GM21526 (cell line): ENCODE results near the gene FRAT1.
"Not testable (repeated sequence)": the region's sequence is repeated elsewhere in the genome, so short reads cannot be mapped to it uniquely, and the experiment has no call there.

Experiments used
- ATAC-seq: cut with Tn5 transposase; IDR thresholded peaks from one replicate; pipeline ENCODE4 v1.9.1; 2021; ENCODE audit warnings: moderate library complexity; ENCODE audit not compliant: unreplicated experiment, low FRiP score

FRAT1 gene, protein sequence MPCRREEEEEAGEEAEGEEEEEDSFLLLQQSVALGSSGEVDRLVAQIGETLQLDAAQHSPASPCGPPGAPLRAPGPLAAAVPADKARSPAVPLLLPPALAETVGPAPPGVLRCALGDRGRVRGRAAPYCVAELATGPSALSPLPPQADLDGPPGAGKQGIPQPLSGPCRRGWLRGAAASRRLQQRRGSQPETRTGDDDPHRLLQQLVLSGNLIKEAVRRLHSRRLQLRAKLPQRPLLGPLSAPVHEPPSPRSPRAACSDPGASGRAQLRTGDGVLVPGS

DNA sequence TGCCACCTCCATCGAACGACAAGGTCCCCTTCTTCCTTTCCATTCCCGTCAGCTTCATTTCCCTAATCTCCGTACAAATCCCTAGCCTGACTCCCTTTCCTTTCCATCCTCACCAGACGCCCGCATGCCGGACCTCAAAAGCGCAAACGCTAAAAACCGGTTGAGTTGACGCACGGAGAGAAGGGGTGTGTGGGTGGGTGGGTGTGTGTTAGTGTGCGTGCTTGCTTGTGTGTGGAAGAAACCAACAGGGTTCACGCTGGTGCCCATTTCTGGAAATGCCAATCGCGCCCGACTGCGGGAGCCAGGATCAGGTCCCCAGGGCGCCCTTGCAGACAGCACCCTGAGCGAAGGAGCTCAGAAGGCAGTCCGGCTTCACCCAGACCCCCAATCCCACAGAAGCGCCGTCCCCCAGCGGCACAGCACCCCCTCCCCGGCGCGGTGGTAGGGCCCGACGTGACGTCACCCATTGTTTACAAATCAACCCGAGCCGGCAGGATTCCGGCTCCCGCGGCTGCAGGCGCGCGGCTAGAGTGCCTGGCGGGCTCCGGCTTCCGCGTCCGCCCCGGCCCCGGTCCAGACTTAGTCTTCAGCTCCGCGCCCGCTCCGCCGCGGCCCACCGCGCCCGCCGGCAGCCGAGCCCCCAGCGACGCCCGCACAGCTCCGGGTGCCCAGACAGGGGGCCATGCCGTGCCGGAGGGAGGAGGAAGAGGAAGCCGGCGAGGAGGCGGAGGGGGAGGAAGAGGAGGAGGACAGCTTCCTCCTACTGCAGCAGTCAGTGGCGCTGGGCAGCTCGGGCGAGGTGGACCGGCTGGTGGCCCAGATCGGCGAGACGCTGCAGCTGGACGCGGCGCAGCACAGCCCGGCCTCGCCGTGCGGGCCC lies at the start of gene FRAT1:
TSS of gene FRAT1 (plus strand) at position 500 of the 880 bp plus-strand sequence. CDS start at position 683, 183 bp downstream.
- ATAC-seq, result peak; percentile 70

DNA sequence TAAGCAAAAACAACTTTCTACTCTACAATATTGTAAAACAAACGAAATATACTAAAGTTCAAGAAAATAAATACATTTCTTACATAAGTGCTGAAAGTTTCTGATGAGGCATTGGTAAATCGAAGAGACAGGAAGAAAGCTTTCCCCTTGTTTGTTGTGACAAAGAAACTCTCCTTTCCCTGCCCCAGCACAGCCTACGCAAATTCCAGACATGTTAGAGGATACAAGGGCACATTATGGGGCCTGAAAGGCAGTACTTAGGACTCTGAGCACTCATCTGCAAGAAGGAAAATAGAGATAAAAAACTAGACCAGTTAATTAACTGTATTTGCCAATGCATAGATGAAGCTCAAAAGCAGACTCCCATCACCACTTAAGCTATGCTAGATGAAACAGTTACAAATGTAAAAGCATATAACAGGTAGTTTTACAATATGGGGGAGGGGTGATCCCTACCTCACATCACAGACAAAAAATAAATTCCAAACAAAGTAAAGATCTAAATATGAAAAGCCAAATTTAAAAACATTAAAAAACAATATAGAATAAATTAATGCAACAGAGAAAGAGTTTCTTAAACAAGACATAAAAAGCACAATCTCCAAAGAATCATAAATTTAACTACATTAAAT lies 48.4 kb upstream of the FRAT1 start:
- no peak for ATAC-seq

DNA sequence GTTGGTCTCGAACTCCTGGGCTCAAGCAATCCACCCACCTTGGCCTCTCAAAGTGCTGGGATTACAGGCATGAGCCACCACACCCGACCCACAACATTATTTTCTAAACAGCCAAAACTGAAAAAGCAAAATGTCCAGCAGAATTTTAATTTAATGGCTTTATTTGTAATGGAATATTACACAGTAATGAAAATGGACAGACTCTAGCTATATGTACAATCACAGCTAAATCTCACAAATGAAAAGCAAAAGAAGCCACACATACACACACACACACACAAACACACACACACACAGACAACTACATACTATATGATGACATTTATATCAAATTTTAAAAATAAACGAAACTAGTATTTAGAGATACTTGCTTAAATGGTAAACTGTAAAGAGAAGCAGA lies 45.4 kb upstream of the FRAT1 start:
- ATAC-seq, result no peak

DNA sequence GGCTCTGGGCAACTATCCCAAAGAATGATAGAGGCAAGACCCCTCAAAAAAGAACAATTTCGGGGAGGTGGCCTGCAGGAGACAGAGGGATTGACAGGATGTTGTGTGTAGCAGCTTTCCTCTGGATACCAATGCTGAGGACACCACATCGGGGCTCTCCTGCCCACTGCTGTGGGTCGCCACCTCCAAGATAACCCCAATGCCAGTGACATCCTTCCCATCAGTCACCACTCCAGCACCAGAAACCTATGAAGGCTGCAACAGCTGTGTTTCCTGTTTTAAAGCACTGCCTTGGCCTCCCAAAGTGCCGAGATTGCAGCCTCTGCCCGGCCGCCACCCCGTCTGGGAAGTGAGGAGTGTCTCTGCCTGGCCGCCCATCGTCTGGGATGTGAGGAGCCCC lies 44.2 kb upstream of the FRAT1 start:
- ATAC-seq, result no peak

DNA sequence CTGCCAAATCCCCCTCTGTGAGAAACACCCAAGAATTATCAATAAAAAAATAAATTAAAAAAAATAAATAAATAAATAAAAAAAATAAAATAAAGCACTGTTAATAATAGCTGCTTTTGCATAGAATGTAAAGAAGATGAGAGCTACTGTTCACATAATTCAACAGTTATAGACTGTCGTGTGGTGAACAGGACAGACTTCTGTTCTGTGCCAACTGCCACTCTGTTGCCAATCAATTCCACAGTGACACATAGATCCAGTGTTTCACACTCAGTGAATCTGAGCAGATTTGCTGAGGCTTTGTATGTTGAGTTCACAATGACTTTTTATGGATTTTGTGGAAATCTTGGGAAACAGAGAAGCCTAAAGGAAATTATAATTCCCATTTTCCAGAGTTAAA lies 41.5 kb upstream of the FRAT1 start:
- no peak for ATAC-seq

DNA sequence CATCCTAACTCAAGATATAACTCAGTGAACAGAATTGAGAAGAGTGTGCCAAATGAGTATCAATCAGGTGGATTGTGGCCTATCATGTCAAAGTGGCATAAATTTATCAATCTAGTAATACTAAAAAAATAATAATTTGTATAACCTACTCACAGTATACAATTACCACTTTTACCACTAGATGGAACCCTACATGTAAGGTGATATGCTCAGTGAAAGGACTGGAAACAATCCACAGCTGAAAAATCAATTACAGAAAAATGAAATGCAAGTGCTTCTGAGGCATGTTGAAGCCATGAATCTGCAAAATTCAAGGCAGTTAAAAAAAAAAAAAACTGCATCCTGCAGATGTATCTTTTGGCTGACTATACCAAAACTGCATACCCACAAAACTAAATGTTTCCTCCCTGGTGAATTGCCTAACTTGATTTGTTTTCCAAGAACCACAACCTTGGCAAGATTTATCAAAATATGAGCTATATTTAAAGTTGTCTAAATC lies 40.5 kb upstream of the FRAT1 start:
- no peak for ATAC-seq

DNA sequence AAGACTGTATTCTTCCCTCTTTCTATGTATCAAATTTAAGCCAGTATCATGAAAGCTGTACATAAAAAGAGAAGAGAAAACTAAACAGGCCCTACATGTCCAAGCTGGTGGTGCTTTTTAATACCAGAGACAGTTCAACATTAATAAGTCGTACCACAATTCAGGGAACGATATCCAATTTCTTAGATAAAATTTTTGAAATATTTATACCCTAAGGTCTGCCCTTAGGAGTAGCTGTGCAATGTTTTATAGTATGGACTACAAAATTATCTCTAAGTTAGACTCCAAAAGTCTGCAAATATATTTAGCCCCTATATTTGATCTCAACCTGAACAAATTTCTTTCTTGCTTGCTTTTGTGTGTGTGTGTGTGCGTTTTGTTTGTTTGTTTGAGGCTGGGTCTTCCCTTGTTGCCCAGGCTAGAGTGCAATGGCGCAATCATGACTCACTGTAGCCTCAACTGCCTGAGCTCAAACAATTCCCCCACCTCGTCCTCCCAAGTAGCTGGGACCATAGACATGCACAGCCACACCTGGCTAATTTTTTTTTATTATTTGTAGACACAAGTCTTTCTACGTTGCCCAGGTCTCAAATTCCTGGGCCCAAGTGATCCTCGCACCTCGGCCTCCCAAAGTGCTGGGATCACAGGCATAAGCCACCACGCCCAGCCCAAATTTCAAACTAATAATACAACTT lies 39.8 kb upstream of the FRAT1 start:
- no peak for ATAC-seq

DNA sequence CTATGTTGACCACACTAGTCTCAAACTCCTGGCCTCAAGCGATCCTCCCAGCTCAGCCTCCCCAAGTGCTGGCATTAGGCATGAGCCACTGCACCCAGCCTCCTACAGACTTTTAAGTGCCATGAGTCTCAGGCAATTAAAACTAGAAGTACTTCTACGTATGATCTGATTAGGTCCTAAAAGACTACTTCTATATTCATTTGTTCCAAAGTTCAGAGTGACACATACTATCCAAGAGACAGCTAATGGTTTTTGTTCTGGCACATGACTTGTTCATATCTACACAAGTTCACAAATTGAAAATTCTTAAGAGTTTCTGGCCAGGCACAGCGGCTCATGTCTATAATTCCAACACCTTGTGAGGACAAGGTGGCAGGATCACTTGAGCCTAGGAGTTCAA lies 38.3 kb upstream of the FRAT1 start:
- ATAC-seq, result no peak

DNA sequence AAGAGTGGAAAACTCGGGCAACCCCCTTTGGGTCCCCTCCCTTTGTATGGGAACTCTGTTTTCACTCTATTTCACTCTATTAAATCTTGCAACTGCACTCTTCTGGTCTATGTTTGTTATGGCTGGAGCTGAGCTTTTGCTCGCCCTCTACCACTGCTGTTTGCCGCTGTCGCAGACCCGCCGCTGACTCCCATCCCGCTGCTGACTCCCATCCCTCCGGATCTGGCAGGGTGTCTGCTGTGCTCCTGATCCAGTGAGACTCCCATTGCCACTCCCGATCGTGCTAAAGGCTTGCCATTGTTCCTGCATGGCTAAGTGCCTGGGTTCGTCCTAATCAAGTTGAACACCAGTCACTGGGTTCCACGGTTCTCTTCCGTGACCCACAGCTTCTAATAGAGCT lies 29.0 kb upstream of the FRAT1 start:
- ATAC-seq, result not testable (repeated sequence)

DNA sequence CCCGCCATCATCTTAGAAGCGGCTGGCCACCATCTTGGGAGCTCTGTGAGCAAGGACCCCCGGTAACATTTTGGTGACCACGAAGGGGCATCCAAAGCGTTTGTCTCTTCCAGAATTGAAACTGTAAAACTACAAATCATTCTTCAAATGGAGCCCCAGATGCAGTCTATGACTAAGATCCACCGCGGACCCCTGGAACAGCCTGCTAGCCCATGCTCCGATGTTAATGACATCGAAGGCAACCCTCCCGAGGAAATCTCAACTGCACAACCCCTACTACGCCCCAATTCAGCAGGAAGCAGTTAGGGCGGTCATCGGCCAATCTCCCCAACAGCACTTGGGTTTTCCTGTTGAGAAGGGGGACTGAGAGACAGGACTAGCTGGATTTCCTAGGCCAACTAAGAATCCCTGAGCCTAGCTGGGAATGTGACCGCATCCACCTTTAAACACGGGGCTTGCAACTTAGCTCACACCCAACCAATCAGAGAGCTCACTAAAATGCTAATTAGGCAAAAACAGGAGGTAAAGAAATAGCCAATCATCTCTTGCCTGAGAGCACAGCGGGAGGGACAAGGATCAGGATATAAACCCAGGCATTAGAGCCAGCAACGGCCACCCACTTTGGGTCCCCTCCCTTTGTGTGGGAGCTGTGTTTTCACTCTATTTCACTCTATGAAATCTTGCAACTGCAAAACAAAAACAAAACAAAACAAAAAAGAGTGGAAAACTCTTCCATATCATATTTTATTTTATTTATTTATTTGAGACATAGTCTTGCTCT lies 28.3 kb upstream of the FRAT1 start:
- ATAC-seq, result not testable (repeated sequence)

DNA sequence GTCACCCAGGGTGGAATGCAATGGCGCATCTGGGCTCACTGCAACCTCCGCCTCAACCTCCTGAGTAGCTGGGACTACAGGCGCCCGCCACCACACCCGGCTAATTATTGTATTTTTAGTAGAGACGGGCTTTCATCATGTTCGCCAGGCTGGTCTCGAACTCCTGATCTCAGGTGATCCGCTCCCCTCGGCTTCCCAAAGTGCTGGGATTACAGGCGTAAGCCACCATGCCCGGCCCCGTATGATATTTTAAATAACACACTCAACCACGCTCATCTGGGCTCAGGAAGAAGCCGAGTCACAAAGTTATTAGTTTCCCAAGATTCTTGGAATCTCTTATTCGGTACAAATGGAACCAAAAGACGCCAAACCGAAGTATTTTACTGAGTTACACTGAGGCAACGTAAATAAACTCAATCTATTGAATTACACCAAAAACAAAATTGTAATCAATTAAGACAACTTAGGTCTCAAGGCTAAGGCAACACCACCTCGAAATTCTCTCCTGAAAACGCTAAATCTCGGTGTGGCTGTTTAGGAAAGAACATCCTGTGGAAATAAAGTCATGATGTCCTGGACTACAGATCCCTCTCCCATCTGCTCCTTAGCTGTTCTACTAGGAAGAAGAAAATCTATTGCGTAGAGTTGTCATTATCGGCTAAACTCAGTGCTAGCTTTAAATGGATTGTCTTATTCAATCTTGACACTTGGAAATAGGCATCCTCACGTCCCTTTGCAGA lies 27.5 kb upstream of the FRAT1 start:
- ATAC-seq, result no peak

DNA sequence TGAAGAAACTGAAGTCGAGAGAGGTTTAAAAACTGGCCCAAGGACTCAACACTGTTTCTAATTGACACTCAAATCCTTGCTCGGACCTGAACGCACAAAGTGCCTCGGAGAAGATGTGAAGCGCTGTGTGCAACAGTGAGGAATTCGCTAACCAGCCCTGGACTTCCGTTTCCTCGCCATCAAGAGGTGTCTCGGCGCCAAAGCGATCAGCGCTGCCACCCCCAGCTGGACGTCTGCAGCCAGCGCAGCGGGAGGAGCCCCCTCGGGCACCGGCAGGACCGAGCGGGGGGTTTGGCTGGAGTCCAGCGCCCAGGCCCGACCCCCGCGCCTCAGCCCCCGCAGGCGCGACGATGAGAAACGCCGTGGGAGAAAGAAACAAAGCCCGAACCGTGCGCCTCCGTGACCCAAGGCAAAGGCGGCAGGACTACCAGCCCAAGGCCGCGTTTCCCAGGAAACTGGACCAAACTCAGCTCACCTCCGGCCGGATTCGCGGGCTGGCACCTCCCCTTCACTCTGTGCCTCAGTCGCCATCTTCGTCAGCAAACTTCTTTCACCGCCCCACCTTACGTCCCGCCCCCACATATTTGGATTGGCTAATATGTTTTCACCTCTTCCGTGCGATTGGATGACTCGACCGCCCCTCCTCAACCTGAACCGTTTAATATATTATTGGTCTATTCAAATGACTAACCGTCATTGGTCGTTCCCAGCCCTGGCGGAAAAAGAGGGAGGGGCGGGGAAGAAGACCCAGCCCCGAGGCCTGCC lies 26.8 kb upstream of the FRAT1 start, which contains the start of gene ARHGAP19:
TSS of gene ARHGAP19 (minus strand) at position 541 of the 765 bp plus-strand sequence. CDS start at position 531, 10 bp downstream.
- ATAC-seq, result peak; percentile 95

DNA sequence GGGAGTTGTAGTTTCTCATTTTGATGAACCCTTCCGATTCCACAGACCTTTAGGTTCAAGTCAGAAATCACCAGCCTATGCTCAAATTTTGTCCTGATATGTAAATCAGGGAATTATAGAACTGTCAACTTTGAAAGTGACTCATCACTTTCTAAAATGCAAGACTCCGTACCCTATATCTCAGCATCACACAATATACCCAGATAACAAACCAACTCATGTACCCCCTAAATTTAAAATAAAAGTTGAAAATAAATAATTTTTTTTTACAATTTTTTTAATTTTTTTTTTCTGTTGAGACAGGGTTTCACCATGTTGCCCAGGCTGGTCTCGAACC lies 26.2 kb upstream of the FRAT1 start:
- ATAC-seq, result peak; percentile 1

DNA sequence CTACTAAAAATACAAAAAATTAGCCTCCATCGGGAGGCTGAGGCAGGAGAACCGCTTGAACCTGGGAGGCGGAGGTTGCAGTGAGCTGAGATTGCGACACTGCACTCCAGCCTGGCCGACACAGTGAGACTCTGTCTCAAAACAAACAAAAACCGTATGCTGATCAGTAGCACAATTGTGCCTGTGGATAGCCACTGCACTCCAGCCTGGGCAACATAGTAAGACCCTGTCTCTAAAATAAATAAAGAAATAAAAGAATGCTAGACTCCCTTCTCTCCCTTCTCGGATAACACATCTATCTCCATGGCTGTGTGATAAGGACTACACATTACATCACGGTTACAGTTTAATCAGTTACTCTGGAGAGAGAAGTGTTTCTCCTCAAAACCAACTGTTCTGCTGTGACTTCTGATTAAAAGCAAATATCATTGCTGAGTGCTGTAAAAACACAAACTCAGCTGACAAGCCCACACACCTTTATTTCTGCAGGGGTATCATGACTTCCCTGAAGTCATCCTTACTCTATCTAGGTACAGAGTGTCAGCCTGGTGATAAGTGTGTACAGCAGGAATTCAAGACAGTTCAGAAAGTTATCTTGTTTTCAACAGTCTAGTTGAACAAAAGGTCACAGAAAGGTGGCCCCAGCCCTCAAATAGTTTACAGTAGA lies 21.4 kb upstream of the FRAT1 start:
- no peak for ATAC-seq

DNA sequence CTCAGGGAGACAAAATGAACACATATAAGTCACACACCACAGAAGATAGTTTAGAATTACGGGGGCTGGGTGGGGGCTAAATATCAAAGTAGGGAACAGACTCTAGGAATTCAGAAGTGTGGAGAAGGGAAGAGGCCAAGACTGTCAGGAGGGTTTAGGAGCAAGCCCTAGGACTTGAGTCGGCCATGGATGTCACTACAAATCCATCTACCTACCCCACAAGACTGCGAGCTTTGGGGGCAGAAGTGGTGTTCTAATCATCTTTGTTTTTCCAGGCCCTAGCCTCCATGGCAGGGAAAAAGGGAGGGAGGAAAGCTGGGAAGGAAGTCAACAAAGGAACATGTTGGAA lies 20.9 kb upstream of the FRAT1 start:
- no peak for ATAC-seq

DNA sequence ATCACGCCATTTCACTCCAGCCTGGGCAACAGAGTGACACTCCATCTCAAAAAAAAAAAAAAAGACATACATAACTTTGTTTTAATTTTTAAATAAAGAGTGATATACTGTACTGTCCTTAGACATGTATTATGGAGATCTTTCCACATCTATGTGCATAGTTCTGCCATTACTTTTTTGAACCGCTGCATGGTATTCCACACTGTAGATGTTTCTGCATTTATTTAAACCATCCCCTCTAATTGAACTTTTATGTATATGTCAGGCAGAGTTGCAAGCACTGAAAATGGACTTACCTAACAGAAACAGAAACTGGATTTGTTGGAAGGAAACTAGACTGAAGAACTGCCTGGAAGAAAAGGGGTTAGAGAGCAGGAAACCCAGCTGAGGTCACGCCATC lies 18.1 kb upstream of the FRAT1 start:
- no peak for ATAC-seq

DNA sequence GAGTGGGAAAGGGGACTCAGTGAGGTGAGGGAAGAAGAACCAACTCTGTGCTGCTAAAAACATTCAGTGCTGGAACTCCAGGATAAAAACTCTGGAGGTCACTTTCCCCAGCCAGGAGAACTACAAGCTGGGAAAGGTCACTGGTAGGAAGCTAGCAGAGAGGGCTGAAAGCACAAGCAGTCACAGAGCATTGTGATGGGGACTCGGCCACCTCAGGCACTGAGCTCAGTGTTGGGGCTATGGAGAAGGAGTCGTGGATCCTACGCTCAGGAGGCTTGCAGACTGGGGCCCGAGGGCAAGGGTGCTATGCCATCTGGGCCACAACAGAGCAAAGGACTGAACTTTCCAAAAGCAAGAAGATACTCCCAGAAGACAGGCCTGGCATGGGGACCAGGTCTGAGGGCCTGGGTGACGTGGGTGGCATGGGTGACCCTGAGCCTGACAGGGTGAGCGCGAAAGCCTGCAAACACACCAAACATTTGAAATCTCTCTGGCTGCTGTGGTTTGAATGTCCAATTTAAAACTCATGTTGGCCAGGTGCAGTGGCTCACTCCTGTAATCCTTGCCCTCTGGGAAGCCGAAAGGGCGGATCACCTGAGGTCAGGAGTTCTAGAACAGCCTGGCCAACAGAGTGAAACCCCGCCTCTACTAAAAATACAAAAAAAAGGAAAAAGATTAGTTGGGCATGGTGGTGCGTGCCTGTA lies 16.8 kb upstream of the FRAT1 start:
- ATAC-seq, result no peak
